ENCODE results near the gene ZNF407.
A peak's percentile ranks its signal among the peaks of the same experiment; 100 is the strongest.

Gene ZNF407

GRCh38 chr18:74791501-74792194 is 194.0 kb downstream of the ZNF407 start:
- DNase-seq (ENCODE audit: low spot score), result no peak

DNA sequence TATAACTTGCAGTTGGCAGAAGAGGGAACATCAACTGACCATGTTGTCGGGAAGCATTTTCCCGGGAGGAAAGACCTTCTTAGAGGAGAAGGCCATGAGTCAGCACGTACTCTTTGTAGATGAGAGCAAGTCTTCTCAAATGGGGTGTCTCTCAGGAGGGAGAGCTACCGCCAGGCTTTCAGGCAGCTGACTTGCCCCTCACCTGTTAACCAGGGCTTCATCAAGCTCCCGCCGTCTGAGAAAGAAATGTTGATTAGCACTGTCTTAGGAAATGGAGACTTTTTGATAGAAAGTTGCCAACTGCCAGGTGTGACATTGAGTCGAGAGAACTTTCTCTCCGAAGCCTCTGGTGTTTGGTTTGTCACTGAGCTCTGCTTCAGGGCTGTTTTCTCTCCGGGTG is 196.1 kb downstream of the ZNF407 start:
- no peak for DNase-seq (ENCODE audit: low spot score)

DNA sequence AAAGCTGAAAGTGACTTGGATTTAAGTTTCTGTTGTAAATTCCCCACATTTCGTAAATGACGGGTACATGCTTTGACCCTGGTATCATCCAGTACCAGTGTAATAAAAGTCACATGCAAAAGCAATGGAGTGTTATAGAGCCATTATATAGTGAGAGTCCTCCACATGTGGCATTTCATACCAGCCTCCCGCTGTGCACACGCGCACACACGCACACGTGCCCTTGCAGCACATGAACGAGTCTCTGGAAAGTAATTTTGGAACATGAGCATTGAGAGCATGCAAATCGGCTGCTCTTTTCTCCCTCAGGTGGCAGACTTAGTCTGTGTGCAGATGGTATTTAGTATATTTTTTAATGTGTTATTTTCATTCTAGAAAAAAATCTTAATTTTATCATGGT is 198.1 kb downstream of the ZNF407 start:
- no peak for DNase-seq (ENCODE audit: low spot score)

GRCh38 chr18:74796211-74796610 is 198.5 kb downstream of the ZNF407 start:
- DNase-seq (ENCODE audit: low spot score), result no peak

GRCh38 chr18:74796841-74797576 is 199.3 kb downstream of the ZNF407 start:
- DNase-seq (ENCODE audit: low spot score), result peak; percentile 50

DNA sequence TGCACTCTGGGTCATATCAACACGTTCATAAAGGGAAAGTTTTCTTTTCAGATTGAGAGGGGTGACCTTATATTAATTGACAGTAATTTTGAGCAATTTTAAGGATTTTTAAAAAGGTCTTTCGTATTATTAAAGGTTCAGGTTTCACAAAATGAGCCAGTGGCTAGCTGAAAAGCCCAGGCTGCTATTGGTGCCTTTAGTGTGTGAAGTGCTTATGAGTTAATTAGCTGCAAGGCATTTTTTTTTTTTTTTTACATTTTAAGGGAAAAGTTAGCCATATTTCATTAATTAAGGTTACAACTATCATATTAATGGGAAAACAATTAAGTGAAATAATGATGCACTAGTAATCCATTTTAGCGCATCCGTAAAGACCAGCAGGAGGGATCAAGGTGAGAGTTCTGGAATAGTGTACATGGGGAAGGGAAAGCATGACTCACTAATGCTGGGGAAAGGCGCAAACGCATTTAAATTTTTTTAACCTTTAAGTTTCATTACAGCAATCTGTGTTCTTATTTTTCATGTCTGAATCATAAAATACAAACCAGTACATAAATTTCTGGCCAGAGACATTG is 200.0 kb downstream of the ZNF407 start:
- no peak for DNase-seq (ENCODE audit: low spot score)

- no peak for DNase-seq (ENCODE audit: low spot score)
These were observed 201.9 kb downstream of the ZNF407 start for GRCh38 chr18:74799542-74799941.

- DNase-seq (ENCODE audit: low spot score), result no peak
These were observed 202.4 kb downstream of the ZNF407 start for GRCh38 chr18:74800098-74800497.

- DNase-seq (ENCODE audit: low spot score), result no peak
These were observed 205.4 kb downstream of the ZNF407 start for GRCh38 chr18:74803117-74803516.

GRCh38 chr18:74803769-74804168 is 206.1 kb downstream of the ZNF407 start:
- no peak for DNase-seq (ENCODE audit: low spot score)

DNA sequence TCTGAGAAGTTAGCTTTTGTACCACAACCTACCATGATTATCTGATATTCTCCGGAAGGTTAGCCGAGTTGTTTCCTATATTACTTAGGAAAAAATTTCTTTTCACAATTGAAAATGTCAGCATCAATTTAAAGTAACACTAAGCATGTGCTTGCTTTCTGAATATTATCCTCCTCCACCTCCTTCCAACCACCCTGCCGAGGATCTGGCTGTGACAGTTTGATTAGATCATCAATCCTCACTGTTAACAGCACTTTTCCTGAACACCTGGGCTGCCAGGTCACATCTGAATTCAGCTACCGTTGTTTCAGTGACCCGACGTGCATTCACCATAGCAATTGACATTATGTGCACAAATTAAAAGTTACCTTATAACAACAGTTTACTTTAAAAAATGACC is 207.0 kb downstream of the ZNF407 start:
- no peak for DNase-seq (ENCODE audit: low spot score)

DNA sequence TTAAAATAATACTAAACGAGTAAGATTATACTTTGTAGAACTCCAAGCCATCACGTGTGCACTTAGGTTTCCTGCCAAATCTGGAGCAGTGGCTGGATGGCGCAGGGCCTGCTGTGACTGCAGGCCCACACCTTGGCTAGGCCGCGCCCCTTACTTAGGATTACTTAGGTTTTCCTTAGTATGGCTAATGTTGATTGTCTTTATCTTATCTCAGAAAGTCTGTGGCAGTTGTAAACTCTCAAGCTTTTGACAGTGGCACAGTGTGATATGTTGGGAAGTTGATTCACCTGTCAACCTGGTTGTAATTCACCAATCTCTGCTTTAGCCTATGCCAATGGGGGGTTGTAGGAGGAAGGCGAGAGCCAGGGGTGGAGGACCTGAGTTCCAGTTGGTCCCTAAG is 208.4 kb downstream of the ZNF407 start:
- no peak for DNase-seq (ENCODE audit: low spot score)

- peak; percentile 63 for DNase-seq (ENCODE audit: low spot score)
These were observed 209.2 kb downstream of the ZNF407 start for GRCh38 chr18:74806700-74807416.

DNA sequence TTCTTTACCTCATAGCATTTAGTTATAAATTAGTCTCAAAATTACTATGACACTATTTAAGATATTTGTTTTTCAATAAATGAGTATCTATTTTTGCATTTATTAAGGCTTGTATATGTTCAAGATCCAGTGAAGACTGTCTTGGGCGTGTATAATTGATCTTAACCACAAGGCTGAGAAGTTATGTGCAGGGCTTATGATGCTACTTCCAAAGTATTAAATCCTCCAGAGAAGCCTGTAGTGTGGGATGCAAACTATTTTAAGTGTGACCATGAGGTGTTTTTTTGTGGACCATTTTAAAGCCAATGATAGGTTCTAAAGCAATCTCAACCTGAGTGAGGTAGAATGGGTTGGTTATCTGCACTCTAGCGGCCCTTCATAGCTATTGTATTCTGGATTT is 219.9 kb downstream of the ZNF407 start:
- no peak for DNase-seq (ENCODE audit: low spot score)

DNA sequence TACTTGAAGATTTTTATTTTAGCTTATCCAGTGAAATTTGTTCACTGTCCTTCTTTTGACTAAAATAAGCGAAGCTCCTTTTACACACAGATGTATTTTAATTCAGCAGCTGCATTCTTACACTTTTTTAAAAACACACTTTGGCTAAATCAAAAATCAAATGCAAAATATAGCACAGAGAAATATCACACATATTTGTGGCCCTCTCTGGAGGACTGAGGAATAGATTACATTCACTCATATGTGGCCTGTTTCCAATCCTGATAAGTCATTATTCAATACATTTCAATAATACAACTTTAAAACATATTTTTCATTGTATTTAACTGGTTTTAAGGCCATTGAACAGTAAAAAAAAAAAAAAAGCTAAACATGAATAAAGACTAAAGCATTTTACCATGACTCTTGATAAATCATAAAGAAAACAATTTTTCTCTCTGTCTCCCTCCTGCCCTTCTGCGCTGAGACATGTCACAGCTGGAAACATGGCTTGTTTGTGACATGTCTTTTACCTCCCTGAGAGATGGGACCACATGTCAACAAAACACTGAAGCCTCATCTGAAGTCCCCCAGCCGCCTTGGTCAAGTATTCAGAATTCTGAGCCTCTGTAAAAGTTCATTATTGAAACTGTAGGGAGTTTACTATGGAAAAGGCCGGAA is 221.0 kb downstream of the ZNF407 start:
- no peak for DNase-seq (ENCODE audit: low spot score)

GRCh38 chr18:74819433-74820059 is 221.9 kb downstream of the ZNF407 start:
- DNase-seq (ENCODE audit: low spot score), result no peak

DNA sequence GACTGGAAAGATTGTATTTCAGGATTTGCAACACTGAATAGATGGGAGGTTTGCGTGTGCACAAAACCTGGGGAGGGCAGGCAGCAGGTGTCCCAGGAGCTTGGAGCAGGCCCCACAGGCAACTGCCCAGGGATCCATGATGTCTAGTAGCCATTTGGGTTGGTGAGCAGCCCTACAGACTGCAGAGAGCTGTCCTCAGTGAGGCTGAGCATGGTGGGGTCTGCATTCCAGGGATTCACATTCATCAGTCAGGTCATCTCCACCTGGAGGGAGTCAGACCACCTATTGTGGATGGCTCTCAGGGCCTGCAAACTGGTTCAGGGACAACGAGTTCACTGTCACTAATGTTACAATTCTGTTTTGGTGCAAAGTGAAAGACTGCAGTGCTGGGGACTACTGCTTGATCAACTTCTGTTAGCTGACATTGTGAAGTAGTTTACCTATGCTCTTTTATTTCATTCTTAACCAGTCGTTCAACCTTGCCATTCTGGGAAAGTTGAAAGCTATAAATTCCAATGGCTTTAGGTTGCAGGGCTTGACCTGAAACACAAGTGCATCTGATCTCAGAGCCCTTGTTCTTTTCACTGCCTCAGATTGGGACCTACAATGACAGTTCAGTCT is 222.6 kb downstream of the ZNF407 start:
- no peak for DNase-seq (ENCODE audit: low spot score)

DNA sequence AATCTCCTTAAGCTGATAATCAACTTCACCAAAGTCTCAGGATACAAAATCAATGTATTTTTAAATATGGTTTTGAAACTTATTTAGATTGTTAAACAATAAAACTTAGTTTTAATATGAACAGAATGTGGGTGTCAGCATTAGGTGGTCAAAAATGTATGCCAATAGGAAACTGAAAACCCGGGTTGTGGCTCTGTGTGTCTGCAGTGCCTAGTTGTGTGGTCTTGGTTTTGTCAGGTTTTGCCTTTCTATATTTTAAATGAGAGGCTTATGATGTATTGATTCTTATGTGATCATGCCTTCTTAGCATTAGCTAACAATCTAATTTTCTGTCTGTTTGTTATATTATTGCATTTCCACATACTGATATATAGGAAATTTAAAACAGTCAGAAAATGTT is 227.8 kb downstream of the ZNF407 start:
- no peak for DNase-seq (ENCODE audit: low spot score)

DNA sequence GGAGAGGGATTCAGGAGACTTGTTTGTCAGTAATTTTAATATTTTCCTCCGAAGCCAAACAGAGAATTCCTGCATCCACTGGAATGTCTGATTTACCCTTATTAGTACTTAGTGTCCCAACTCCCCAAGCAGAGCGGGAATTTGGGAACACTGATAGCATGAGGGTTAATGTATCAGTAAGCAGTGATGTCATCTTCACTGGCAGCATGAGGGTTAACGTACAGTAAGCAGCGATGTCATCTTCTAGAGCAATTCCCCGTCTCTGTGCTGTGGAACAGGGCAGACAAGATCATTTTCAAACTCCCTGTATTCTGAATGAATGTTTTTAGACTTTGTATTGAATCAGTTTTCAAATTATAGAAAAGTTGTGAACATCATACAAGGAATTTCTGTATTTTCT is 228.9 kb downstream of the ZNF407 start:
- DNase-seq (ENCODE audit: low spot score), result no peak

- DNase-seq (ENCODE audit: low spot score), result no peak
These were observed 230.5 kb downstream of the ZNF407 start for GRCh38 chr18:74828200-74828599.

DNA sequence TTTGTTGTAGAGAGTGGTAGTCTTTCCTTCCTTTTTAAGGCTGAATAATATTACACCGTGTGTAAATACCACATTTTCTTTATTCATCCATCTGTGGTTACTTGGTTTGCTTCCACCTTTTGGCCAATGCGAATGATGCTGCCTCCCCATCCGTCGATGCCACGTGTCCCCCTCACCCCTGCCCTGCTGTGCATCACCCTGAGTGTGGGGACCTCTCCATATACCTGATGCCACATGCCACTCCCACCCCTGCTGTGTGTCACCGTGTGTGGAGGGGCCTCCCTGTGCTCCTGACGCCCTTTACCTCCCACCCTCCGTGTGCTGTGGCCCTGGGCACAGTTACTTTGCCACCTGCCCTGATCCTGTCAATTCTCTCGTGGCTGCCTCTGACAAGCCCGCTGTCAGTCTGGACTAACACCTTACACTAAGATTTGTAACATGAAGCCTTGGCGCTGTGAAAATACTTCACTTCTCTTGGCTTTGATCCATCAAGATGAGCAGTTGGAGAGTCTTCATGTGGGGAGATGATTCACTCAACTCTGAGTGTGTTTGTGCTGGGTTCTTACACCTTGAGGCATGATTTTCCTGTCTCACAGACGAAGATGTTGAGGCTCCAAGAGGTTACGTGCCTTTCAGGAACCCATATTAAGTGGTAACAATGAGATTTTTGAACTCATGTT is 234.0 kb downstream of the ZNF407 start:
- DNase-seq (ENCODE audit: low spot score), result no peak

Data from AG20443 (cell line).